Skin of body (tissue), 2 donors: ENCODE measurements around the gene PIGU. TPM values are rescaled to one million over a fixed set of nuclear protein-coding genes. Genes with fewer than 3 reads are reported as not detected.

Source experiments
- DNase-seq: peaks from one replicate; lab custom pipeline; 2025; lab: John Stamatoyannopoulos, UW
- total RNA-seq: library from RNA; depleted of rRNA; stranded (reverse); fragments of >200 nt; gene quantifications from one replicate; pipeline ENCODE4 v1.2.3, GENCODE V29; 2014

PIGU gene
- total RNA-seq, 1 donor from 2014 or later, result 9.8 TPM

GRCh38 chr20:34579191-34579978 is 97.5 kb downstream of the PIGU start:
- no peak for DNase-seq

GRCh38 chr20:34578521-34578920 is 98.4 kb downstream of the PIGU start:
- DNase-seq, result no peak

- DNase-seq, result no peak
These were observed 98.9 kb downstream of the PIGU start for GRCh38 chr20:34578025-34578424.

DNA sequence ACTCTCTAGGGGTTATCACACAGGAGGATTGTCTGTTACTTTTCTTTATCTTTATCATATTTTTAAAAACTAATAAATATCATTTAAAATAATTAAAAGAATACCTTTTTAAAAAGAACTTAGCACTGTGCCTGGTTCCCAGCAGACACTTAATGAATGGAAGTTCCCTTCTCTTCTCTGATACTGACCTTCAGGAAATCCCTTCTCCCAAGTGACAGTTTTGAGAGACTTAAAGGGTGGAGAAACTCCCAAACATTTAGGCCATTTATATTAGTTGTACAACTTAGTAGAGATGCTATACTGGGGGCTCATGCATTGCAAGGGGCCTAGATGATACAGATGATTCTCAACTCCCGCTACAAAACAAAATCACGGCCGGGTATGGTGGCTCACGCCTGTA is 99.8 kb downstream of the PIGU start:
- no peak for DNase-seq

DNA sequence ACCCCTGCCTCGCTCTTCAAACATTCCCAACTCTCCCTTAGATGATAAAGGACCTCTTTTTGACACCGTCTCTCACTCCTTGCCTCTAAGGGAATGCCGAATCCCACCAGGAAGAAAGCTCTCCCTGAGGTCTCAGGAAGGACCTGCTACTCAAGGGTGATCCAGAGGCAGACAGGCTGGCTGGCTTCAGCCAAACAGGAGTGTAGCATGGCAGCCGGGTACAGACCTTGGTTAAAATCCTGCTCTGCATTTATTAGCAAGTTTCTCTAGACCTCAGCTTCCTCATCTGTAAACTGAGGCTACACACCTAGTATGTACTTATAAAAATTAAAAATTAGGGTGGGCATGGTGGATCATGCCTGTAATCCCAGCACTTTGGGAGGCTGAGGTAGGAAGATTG is 101.1 kb downstream of the PIGU start:
- no peak for DNase-seq

- DNase-seq, result no peak
These were observed 101.6 kb downstream of the PIGU start for GRCh38 chr20:34575271-34575670.

DNA sequence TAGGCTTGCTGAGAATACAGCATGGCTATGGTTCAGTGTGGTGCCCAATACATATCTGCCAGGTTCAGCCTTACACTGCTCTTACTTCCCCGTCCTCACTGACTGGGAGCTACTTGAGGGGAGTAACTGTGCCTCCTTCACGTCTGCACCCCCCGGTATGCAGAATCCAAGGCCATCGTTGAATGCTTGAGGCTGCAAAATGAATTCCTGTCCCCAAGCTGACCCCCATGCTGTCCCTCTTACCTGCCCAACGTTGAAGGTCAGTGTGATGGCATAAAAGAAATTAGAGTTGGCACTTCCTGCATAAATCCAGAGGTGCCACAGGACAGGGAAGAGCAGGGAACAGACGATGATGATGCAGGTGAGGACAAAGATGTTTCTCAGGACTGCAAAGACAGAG is 102.0 kb downstream of the PIGU start:
- DNase-seq, result no peak

GRCh38 chr20:34574426-34574825 is 102.5 kb downstream of the PIGU start:
- DNase-seq, result no peak

DNA sequence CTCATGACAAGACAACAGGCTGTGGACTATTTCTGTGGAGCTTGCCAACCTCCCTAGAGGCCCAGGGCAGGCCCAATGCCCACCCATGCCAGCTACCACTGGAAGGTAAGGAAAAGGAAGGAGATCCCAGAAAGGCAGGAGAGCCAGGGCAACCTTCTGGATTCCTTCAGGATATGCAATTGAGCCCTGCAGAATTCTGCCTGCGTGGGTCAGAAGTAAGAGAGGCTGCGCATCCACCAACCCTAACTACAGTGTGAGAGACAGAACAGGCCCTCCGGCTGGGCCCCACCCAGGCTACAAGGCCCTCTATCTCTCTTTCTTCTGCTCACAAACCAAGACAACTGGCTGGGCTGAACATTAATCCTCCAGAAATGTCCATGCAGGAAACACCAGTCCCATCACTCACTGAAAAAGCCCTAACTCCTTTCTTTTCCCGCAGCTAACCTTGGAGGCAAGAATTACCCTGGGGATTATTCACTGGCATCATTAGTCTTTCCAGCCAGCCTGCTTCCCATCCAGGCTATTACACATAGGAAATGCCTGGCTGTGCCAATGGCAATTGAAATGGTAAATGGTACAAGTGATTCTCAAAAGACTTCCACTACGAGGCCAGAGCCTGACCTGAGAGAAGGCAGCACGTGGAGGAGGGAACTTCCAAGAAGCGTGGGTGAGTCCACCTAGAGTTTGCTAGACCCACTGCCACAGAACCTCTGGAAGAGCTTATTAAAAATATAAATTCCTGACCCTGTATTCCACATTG is 103.2 kb downstream of the PIGU start:
- DNase-seq, result no peak

DNA sequence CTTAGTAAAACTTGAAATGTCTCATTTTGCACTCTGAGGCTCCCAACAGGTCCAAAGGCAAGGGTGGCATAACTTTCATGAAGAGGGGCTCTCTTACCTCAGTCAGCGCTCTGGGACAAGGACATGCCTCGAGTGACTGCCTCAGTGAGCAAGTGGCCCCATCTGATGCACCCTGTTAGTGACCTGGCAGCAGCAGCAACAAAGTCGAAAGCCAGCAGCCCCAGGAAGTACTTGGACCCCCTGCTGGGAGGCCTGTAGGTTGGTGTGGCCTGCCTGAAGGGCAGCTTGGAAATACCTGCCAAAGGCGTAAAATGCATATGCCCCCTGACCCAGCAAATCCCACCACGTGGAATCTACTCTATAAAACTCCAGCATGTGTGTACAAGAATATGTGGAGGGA is 105.1 kb downstream of the PIGU start:
- no peak for DNase-seq

DNA sequence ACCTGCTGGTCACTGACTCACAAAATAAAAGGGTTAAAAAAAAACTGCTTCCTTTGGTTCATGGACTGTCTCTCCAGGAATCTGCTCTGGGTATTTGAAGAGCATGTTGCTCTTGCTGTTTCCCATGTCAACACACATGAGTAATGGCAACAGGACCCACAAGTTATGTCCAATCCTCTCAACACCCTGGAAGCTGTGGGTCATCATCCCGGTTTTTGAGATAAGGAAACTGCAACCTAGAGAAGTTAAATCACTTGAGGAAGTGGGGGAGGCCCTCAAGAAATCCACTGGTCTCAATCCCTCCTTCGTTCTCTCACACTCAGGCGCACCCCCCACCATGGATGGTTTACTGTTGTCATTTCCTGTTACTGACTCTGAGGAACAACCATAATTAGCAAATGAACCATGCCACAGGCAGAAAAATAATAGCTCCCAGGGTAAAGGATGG is 106.0 kb downstream of the PIGU start:
- no peak for DNase-seq

DNA sequence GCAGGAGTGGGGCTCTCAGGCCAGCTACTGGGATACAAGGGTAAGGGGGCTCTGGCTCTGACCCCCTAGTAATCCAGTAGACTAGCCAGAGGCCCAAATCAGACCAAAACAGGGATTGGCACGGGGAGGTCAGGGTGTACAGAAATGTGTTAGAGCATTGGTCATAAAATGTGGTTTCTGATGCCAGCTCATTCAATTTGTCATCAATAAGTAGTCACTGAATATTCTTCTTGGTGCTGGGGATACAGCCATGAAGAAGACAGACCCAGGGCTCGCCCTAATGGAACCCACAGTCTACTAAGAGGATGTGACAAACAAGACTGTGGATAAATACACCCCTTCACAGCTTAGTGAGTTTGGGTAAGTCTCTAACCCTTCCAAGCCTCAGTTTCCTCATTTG is 107.3 kb downstream of the PIGU start:
- DNase-seq, result no peak

DNA sequence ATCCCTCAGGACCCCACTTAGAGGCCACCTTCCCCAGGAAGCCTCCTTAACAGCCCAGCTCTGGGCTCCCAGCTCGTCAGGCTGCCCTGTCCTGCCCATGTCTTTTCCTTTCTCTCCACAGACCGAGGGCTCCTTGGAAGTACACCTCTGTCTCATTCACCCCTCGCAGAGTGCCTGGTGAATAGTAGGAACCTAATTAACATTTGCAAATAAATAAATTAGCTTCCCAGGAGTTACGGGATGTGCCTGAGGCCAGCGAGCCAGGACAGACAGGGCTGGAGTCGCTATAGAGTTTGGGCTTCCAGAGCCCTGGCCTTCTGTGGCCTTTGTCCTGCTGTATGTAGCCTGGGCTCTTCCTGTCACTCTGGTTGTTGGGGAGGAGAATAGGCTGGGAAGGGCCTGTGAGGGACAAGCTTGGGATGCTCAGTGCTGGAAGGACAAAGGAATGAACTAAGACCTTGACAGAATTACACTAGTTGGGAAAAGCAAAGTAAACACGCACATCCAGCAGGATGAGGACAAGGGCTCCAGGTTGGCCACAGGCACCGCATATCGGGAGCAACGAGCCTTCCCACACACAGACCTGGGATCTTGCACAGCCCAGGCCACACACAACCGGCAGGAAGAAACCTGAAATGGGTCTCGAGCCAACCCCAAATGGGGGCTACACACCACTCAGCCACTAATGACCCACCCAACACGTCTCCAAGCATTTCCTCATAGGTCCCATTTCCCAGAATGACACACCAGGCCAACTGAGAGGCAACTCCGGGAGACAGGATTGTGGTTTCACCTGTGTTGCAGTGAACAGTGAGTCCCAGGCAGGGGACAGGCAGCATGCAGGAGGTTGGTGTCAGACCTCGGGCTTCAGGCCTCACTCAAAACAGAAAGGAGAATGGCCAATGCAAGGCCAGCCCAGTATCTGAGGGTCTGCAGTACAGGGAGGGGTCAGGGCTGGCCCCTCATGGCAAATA is 108.7 kb downstream of the PIGU start:
- no peak for DNase-seq

- no peak for DNase-seq
These were observed 109.7 kb downstream of the PIGU start for GRCh38 chr20:34566978-34567891.

GRCh38 chr20:34564833-34565232 is 112.1 kb downstream of the PIGU start:
- no peak for DNase-seq

GRCh38 chr20:34562641-34563040 is 114.3 kb downstream of the PIGU start:
- no peak for DNase-seq

DNA sequence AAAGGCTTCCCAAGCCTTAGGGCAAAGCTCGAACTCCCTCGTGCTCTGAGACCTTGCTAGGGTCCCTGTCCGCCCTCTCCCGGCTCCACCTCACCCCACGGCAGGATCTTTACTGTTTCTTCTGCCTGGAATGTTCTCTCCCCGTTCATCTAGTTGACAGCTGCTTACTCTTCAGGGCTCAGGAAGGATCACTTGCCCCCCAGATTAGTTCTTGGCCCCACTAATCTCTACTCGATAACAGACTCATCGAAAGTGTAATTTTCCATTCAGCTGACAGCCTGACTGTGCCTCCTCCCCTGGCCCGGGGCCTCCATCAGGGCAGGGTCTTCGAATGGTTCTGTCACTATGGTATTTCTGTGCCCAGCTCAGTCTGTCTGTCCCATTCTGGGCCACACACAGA is 115.2 kb downstream of the PIGU start:
- DNase-seq, result no peak

DNA sequence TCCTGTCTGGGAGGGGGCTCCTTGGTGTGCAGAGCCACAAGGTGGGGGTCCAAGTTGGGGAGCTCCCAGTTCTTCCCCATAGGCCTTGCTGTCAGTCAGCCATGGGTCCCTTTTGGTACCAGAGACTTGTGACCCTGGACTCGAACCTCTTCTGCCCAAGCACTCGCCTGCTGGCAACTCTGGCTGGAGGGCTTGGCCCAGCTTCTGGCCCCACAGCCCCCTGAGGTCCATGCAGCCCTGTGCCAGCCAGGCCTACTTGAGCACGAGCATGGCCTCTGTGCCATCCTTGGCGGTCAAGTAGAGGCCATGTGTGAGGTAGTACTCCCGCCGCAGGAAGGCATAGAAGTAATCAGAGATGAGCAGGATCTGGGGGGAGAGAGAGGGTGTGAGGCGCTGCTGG is 116.3 kb downstream of the PIGU start:
- no peak for DNase-seq

DNA sequence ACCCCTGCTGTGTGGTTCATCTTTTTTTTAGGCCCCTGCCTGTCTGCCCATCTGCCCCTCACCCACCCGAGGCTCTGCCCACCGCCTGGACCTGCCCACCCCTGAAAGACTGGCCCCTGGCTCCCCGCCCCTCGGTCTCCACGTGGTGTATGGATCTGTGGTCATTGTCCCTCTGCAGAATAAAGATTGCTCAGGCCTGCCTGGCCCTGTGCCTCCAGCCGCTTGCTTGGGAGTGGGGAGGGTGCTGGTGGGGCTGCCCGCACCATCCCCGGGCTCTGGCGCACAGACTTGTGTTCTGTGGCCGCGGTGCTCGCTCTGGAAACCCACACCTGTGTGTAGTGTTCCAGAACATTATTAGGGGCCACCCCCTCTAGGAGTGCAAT is 116.8 kb downstream of the PIGU start:
- DNase-seq, result no peak

DNA sequence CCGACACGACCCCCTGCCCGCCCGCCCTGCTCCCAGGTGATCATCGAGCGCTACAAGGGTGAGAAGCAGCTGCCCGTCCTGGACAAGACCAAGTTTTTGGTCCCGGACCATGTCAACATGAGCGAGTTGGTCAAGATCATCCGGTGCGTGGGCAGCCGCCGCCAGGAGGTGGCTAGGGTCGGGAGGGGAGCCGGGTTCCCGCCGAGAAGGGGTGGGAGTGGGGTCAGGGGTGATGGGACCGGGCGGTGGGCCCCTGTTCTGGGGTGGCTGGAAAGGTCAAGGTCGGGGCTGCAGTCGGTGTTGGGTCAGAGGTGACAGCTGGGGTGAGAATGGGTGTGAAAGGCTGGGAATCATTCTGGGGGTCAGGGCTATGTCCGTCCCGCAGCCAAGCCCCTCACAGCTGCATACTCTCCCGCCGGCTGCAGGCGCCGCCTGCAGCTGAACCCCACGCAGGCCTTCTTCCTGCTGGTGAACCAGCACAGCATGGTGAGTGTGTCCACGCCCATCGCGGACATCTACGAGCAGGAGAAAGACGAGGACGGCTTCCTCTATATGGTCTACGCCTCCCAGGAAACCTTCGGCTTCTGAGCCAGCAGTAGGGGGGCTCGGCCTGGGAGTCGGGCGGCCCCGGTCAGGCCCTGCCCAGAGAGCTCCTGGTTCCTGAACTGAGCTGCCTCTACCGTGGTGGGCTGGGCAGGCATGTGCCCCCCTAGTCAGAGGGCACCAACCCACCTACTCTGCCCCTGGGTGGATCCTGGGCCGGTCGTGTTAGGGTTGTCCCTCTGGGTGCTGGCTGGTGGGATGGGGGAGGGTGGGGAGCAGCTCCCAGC is 117.4 kb downstream of the PIGU start:
- no peak for DNase-seq
